ENCODE measurements around the gene FGF3.

Gene FGF3

GRCh38 chr11:69818603-69819441, at the start of gene FGF3:
Gene FGF3 (minus strand): TSS chr11:69819416. CDS start chr11:69818933, 483 bp downstream.
- Histone ChIP-seq H3K9me3 (ENCODE audit: control insufficient read depth, insufficient read depth, low read length) (no peaks in the 10 kb centered on the region), H3K36me3 (ENCODE audit: insufficient read depth, low read length) (no peaks in the 10 kb centered on the region), H3K4me1 (ENCODE audit: insufficient read depth, low read length) (no peaks in the 10 kb centered on the region), H3K9ac (ENCODE audit: low read depth, low read length) (peak within 1 kb of the TSS; percentile 45; the same call in 1 of the 2 replicates)

- Histone ChIP-seq H3K36me3 (ENCODE audit: insufficient read depth, low read length) (no peaks in the 10 kb centered on the region), H3K9me3 (ENCODE audit: control insufficient read depth, insufficient read depth, low read length) (no peaks in the 10 kb centered on the region), H3K4me1 (ENCODE audit: insufficient read depth, low read length) (0 out of 2 replicates have a peak, but pooled peaks cover 12% of the 10 kb centered on the region), H3K9ac (ENCODE audit: low read depth, low read length) (no peak overlapping the region)
Observed at GRCh38 chr11:69868871-69869270, 49.7 kb upstream of the FGF3 start.

- 0 out of 2 replicates have a peak, but pooled peaks cover 12% of the 10 kb centered on the region for H3K4me1 ChIP-seq (ENCODE audit: insufficient read depth, low read length)
- H3K36me3 ChIP-seq (ENCODE audit: insufficient read depth, low read length), result no peaks in the 10 kb centered on the region
- H3K9ac ChIP-seq (ENCODE audit: low read depth, low read length), result no peak overlapping the region
- H3K9me3 ChIP-seq (ENCODE audit: control insufficient read depth, insufficient read depth, low read length), result no peaks in the 10 kb centered on the region
Observed at GRCh38 chr11:69868006-69868810, 49.0 kb upstream of the FGF3 start.

GRCh38 chr11:69867076-69868005, 48.1 kb upstream of the FGF3 start:
- H3K9me3 ChIP-seq (ENCODE audit: control insufficient read depth, insufficient read depth, low read length), result no peaks in the 10 kb centered on the region

GRCh38 chr11:69866648-69867047, 47.4 kb upstream of the FGF3 start:
- H3K4me1 ChIP-seq (ENCODE audit: insufficient read depth, low read length), result 0 out of 2 replicates have a peak, but pooled peaks cover 12% of the 10 kb centered on the region
- no peaks in the 10 kb centered on the region for H3K36me3 ChIP-seq (ENCODE audit: insufficient read depth, low read length)
- no peak overlapping the region for H3K9ac ChIP-seq (ENCODE audit: low read depth, low read length)
- H3K9me3 ChIP-seq (ENCODE audit: control insufficient read depth, insufficient read depth, low read length), result no peaks in the 10 kb centered on the region

More at GRCh38 chr11:69867076-69868005, 48.1 kb upstream of the FGF3 start:
- no peaks in the 10 kb centered on the region for H3K36me3 ChIP-seq (ENCODE audit: insufficient read depth, low read length)
- H3K4me1 ChIP-seq (ENCODE audit: insufficient read depth, low read length), result 0 out of 2 replicates have a peak, but pooled peaks cover 12% of the 10 kb centered on the region
- no peak overlapping the region for H3K9ac ChIP-seq (ENCODE audit: low read depth, low read length)

GRCh38 chr11:69865707-69866106, 46.5 kb upstream of the FGF3 start:
- peaks cover 12% of the 10 kb centered on the region; the same call in 1 of the 2 replicates for H3K4me1 ChIP-seq (ENCODE audit: insufficient read depth, low read length)
- H3K9ac ChIP-seq (ENCODE audit: low read depth, low read length), result no peak overlapping the region
- H3K36me3 ChIP-seq (ENCODE audit: insufficient read depth, low read length), result no peaks in the 10 kb centered on the region
- H3K9me3 ChIP-seq (ENCODE audit: control insufficient read depth, insufficient read depth, low read length), result no peaks in the 10 kb centered on the region

GRCh38 chr11:69864686-69865661, 45.8 kb upstream of the FGF3 start:
- Histone ChIP-seq H3K9ac (ENCODE audit: low read depth, low read length) (no peak overlapping the region), H3K9me3 (ENCODE audit: control insufficient read depth, insufficient read depth, low read length) (no peaks in the 10 kb centered on the region), H3K4me1 (ENCODE audit: insufficient read depth, low read length) (peaks cover 12% of the 10 kb centered on the region; the same call in 1 of the 2 replicates), H3K36me3 (ENCODE audit: insufficient read depth, low read length) (no peaks in the 10 kb centered on the region)

- Histone ChIP-seq H3K9me3 (ENCODE audit: control insufficient read depth, insufficient read depth, low read length) (no peaks in the 10 kb centered on the region), H3K9ac (ENCODE audit: low read depth, low read length) (no peak overlapping the region), H3K4me1 (ENCODE audit: insufficient read depth, low read length) (peaks cover 12% of the 10 kb centered on the region; the same call in 1 of the 2 replicates), H3K36me3 (ENCODE audit: insufficient read depth, low read length) (no peaks in the 10 kb centered on the region)
Observed at GRCh38 chr11:69863544-69864200, 44.5 kb upstream of the FGF3 start.

GRCh38 chr11:69862797-69863543, 43.8 kb upstream of the FGF3 start:
- Histone ChIP-seq H3K9ac (ENCODE audit: low read depth, low read length) (no peak overlapping the region), H3K36me3 (ENCODE audit: insufficient read depth, low read length) (no peaks in the 10 kb centered on the region), H3K4me1 (ENCODE audit: insufficient read depth, low read length) (peaks cover 11% of the 10 kb centered on the region; the same call in 1 of the 2 replicates), H3K9me3 (ENCODE audit: control insufficient read depth, insufficient read depth, low read length) (no peaks in the 10 kb centered on the region)

GRCh38 chr11:69862331-69862771, 43.1 kb upstream of the FGF3 start:
- Histone ChIP-seq H3K36me3 (ENCODE audit: insufficient read depth, low read length) (no peaks in the 10 kb centered on the region), H3K9me3 (ENCODE audit: control insufficient read depth, insufficient read depth, low read length) (no peaks in the 10 kb centered on the region), H3K4me1 (ENCODE audit: insufficient read depth, low read length) (peaks cover 5% of the 10 kb centered on the region; the same call in 1 of the 2 replicates), H3K9ac (ENCODE audit: low read depth, low read length) (no peak overlapping the region)

- Histone ChIP-seq H3K4me1 (ENCODE audit: insufficient read depth, low read length) (peaks cover under 1% of the 10 kb centered on the region; the same call in 1 of the 2 replicates), H3K36me3 (ENCODE audit: insufficient read depth, low read length) (no peaks in the 10 kb centered on the region), H3K9ac (ENCODE audit: low read depth, low read length) (no peak overlapping the region), H3K9me3 (ENCODE audit: control insufficient read depth, insufficient read depth, low read length) (no peaks in the 10 kb centered on the region)
Observed at GRCh38 chr11:69861901-69862300, 42.7 kb upstream of the FGF3 start.

All from ES-I3 (cell line).